Measurements from ENCODE around the gene CLPSL1.
"Not testable (repeated sequence)": the region's sequence is repeated elsewhere in the genome, so short reads cannot be mapped to it uniquely, and the experiment has no call there.

CLPSL1 gene, protein sequence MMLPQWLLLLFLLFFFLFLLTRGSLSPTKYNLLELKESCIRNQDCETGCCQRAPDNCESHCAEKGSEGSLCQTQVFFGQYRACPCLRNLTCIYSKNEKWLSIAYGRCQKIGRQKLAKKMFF

DNA sequence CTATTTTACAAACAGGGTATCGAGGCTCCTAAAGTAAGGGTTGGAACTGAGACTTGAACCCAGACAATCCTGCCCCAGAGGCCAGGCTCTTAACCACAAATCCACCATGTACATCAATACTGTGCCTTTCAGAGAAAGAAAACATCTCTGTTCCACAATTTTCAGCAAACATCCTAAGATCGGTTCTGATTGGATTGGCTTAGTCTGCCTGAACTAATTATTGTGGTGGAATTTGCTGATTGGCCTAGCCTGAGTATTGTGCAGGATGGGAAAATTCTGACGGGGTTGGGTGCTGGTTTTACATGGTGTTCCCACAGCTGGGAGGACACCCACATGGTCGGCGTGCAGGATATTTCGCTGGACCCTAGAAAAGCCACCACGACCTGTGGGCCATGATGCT is at the start of gene CLPSL1:
Gene CLPSL1 (plus strand): TSS at position 301 of the 400 bp plus-strand sequence. CDS start 92 bp downstream, at position 393.
- DNase-seq (ENCODE audit: low spot score): no peak

DNA sequence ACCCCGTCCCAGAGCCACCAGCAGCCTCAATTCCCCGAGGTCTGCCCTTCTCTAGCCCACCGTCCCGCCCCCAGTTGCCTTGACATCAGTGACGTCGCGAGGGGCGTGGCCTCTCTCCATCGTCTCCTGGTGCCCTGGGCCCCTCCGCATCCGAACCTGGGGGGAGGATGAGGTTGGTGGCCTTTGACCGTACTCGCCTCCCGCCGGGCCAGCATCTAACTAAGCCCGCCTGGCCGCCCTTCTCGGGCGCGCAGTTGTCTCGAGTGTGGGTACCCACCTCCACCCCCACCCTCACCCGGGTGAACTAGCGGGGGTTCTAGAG is 49.4 kb upstream of the CLPSL1 start:
- DNase-seq (ENCODE audit: low spot score): peak; percentile 93

DNA sequence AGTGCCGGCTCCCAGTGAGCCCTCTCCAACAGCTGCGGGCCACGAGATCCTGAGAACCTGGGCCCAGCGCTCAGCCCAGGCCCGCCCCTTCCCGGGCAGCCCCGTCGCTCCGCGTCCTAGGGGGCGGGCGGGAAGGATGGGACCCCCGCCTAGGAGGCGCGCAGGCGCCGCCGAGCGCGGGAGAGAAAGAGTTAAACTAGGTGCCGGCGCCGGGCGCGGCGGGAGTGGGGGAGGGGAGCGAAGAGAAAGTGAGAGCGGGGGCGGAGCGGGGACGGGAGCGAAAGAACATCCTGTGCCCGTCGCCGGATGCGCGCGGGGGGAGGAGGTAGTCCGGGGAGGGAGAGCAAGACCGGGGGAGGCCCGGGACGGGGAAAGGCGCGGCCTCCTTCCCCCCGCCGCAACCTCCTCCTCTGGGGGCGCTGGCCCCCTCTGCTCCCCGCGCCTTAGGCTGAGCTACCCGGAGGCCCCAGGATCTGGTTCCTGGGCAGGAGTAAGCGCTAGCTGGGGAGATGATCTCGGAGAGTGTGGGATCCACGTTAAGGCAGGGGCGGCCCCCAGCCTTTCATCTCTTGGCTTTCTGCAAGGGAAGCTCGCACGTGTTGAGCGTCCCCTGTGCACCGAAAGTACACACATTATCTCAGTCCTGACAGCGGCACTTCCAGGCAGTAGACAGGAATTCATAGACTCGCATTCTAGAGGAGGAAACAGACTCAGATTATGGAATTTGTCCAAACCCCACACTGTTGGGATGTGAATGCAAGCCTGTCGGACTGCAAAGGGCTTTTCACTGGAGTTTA is 48.9 kb upstream of the CLPSL1 start:
- DNase-seq (ENCODE audit: low spot score): peak; percentile 94

DNA sequence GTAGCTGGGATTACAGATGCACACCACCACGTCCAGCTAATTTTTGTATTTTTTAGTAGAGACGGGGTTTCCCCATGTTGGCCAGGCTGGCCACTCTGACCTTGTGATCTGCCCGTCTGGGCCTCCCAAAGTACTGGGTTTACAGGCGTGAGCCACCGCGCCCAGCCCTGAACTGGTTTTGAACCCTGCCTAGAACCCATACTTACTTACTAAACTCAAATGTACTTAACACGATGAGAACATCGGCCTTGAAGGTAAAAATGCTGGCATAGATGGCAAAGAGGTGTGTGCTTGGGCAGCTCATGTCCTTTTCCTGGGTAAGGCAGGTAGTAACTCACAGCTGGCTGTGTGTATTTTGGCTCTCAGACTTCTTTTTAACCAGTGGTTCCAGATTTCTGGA is 47.2 kb upstream of the CLPSL1 start:
- DNase-seq (ENCODE audit: low spot score): no peak

DNA sequence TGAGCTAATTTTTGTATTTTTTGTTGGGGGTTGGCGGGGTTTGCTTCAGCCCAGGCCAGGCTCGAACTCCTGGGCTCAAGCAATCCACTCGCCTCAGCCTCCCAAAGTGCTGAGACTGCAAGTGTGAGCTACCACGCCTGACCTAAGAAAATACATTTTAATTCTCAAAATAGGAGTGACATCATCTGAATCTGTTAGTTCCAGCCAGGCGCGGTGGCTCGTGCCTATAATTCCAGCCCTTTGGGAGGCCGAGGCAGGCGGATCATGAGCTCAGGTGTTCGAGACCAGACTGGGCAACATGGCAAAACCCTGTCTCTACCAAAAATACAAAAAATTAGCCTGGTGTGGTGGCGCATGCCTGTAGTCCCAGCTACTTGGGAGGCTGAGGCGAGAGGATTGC is 46.5 kb upstream of the CLPSL1 start:
- DNase-seq (ENCODE audit: low spot score): not testable (repeated sequence)

GRCh38 chr6:35735452-35735851 is 45.4 kb upstream of the CLPSL1 start:
- DNase-seq (ENCODE audit: low spot score): no peak

GRCh38 chr6:35736253-35736894 is 44.4 kb upstream of the CLPSL1 start:
- peak; percentile 83 for DNase-seq (ENCODE audit: low spot score)

- DNase-seq (ENCODE audit: low spot score): no peak
Measured at GRCh38 chr6:35736982-35737412, 43.8 kb upstream of the CLPSL1 start, which contains the start of gene ARMC12. Gene ARMC12 (plus strand): TSS chr6:35737032. CDS start chr6:35737109, 77 bp downstream.

DNA sequence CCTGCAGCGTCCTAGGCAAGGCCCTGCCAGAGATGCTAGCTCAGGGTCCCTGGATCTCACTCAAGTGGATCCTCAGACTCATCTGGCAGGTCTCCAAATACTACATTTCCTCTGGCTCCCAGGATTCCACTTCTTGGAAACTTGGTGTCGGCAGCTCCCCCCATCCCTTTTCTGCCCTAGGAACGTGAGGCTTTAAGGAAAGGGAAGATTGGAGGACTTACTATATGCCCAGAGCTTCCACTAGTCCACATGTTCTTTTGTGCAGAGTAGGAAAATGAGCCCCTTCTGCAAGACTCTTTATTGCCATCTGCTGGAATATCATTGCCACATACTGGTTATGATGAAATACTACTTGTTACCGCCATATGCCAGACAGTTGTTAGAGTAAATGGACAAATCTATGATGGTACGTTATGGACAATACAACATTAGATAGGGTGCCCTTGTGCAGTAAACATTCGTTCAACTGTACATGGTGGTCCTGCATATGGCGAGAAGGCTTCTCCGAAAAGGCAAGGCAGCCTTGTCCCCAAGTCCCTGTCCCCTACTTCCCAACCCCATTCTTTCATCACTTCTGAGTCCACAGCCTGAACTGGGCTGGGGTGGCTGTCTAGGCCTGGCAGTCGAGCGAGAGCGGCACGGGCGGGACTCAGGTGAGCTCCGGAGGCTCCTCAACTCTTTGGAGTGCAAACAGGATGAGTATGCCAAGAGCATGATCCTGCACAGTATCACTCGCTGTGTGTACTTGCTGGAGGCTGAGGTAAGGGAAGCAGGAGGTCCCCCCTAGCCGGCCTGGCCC is 43.2 kb upstream of the CLPSL1 start:
- DNase-seq (ENCODE audit: low spot score): peak; percentile 80

DNA sequence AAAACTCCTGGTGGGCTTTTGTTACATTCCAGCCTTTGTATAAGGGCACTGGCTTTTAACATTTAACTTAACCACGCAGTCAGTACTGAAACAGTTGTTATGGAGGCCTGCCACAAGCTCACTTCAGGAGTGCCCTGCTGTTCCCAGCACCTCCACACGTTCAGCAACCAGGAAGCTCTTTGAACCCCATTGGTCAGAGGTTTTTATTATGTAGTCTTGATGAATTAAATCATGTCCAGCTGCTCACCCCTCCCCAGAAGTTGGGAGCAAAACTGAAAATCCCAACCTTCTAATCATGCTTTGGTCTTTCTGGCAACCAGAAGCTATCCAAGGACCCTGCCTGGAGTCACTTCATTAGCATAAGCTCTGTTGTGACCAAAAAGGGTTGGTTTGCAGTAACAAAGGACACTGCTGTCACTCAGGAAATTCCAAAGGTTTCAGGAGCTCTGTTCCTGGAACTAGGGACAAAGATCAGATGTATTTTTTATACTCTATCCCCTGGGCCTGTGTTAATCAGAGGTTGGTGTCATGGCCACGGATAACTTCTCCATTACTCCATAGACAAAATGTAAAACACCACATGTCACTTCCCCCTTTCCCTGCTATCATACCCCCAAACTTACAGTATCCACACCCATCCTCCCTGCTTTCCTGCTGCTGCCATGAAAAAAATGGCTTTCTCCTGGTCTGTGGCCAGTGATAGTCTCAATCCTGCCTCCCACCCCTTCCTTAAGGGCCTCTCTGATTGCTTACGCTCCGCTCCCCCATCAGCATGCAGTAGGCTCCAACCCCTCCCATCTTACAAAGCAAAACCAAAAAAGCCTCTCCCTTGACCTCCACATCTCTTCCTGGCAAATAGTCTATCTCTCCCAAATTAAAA is 40.9 kb upstream of the CLPSL1 start:
- DNase-seq (ENCODE audit: low spot score): no peak

- no peak for DNase-seq (ENCODE audit: low spot score)
Measured at GRCh38 chr6:35742842-35743241, 38.0 kb upstream of the CLPSL1 start.

GRCh38 chr6:35745509-35745908 is 35.3 kb upstream of the CLPSL1 start:
- DNase-seq (ENCODE audit: low spot score): no peak

DNA sequence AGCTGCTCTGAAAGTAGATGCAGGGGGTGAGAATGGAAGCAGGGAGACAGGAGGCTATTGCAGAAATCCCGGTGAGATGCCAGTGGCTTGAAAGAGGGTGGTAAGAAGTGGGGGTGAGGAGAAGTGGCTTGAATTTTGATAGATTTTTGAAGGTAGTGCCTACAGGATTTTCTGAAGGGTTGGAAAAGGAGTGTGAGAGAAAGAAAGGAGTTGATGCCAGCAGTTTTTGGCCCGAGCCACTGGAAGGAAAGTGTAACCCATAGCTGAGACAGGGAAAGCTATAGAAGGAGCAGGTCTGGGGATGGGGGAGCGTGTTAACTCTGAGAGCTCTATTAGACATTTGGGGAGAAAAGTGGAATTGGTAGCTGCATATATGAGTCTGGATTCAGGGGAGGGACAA is 34.3 kb upstream of the CLPSL1 start:
- DNase-seq (ENCODE audit: low spot score): no peak

DNA sequence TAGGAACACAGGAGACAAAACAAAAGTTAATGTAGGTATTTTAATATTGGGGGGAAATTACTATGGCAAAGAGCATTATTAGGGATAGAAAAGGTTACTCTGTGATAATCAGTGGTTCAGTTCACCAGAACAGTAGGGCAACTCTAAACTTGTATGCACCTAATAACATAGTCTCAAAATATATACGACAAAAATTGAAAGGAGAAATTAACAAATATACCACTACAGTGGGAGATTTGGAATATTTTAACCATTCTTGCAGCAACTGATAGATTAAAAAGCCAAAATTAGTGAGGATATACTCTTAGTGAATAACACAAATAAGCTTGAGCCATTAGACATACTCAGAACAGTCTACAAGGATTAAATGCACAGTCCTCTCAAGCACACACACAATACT is 32.9 kb upstream of the CLPSL1 start:
- no peak for DNase-seq (ENCODE audit: low spot score)

- DNase-seq (ENCODE audit: low spot score): no peak
Measured at GRCh38 chr6:35750557-35750956, 30.3 kb upstream of the CLPSL1 start.

DNA sequence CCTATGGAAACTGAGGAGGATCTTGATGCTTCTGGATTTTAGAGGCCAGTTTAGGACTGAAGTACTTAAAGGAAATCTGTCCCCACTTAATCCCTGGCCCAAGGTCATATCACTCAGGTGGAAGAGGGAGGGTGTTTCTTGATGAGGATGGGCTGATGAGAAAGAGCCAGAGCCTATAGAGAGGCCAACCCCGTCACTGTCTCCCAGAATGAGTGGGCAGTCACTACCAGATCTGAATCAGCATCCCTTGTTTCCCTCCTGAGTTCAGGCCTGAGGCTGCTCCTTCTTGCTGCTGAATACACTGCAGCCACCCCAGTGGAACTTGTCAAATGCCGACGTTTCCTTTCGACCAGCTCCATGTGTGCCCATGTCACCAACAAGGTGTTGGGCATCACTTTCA is 29.2 kb upstream of the CLPSL1 start:
- DNase-seq (ENCODE audit: low spot score): no peak

- no peak for DNase-seq (ENCODE audit: low spot score)
Measured at GRCh38 chr6:35752330-35752729, 28.5 kb upstream of the CLPSL1 start.

GRCh38 chr6:35754452-35755277 is 26.2 kb upstream of the CLPSL1 start:
- no peak for DNase-seq (ENCODE audit: low spot score)

GRCh38 chr6:35755278-35755924 is 25.4 kb upstream of the CLPSL1 start:
- DNase-seq (ENCODE audit: low spot score): no peak
